ENCODE measurements around the gene ART1. TPM values are rescaled to one million over a fixed set of nuclear protein-coding genes. Genes with fewer than 3 reads are reported as not detected.
A peak's percentile ranks its signal among the peaks of the same experiment; 100 is the strongest.

ART1 gene
- total and polyA plus RNA-seq, 8 donors = not detected

- no peaks in the 10 kb centered on the region for H3K27me3 ChIP-seq
- H3K4me1 ChIP-seq = no peaks in the 10 kb centered on the region
- no peak for TF ChIP-seq CTCF (IDR thresholded peaks at IDR 0.05)
- intact Hi-C loops (cut with DNase I) = no loop called here
- H3K27ac ChIP-seq = no peak overlapping the region
- no peaks in the 10 kb centered on the region for H3K36me3 ChIP-seq
- no peaks in the 10 kb centered on the region for H3K9me3 ChIP-seq
- FAIRE-seq (no peak), ATAC-seq (peak in 2 of 4 donors; percentile 70 to 72), DNase-seq (no peak)
- no peak overlapping the region for H3K4me3 ChIP-seq
- WGBS, 2 donors = 69 to 79% methylated on average over 5 of the region's 5 CpGs
Measured at GRCh38 chr11:3614742-3615171, 30.2 kb upstream of the ART1 start.

DNA sequence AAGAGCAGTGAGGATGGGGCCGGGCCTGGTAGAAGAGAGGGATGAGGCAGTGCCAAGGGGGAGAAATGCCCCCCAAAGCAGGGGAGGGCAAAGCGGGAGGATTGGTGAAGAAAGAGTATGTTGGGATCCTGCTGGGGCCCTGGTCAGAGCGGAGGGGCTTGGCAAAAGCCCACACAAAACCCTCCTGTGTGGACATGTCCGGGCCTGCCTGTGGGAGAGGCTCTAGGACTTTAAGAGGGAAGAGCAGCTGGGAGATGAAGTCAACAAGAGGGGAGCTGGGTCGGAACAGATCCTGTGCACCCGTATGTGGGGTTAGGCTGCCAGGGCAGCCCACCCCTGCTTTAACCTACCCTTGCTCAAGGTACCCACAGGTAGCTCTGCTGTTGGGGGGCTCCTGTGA is 28.9 kb upstream of the ART1 start:
- H3K36me3 ChIP-seq = no peaks in the 10 kb centered on the region
- H3K27me3 ChIP-seq = no peaks in the 10 kb centered on the region
- no peaks in the 10 kb centered on the region for H3K9me3 ChIP-seq
- H3K4me3 ChIP-seq = no peak overlapping the region
- H3K27ac ChIP-seq = no peak overlapping the region
- no peak for DNase-seq
- ATAC-seq = no peak
- TF ChIP-seq CTCF (IDR thresholded peaks at IDR 0.05) = no peak
- no peaks in the 10 kb centered on the region for H3K4me1 ChIP-seq
- FAIRE-seq = no peak
- intact Hi-C loops (cut with DNase I) = no loop called here
- WGBS, 2 donors = 87 to 88% methylated on average over 6 of the region's 6 CpGs

- Histone ChIP-seq H3K36me3 (no peaks in the 10 kb centered on the region), H3K9me3 (no peaks in the 10 kb centered on the region), H3K4me1 (no peaks in the 10 kb centered on the region), H3K27ac (no peak overlapping the region), H3K4me3 (no peak overlapping the region), H3K27me3 (no peaks in the 10 kb centered on the region)
- FAIRE-seq (no peak), DNase-seq (no peak), ATAC-seq (no peak)
- WGBS, 2 donors = 79 to 82% methylated on average over 24 to 25 of the region's 25 CpGs
- TF ChIP-seq CTCF (IDR thresholded peaks at IDR 0.05) = no peak
- intact Hi-C loops (cut with DNase I) = no loop called here
Measured at GRCh38 chr11:3616721-3617460, 28.0 kb upstream of the ART1 start.

DNA sequence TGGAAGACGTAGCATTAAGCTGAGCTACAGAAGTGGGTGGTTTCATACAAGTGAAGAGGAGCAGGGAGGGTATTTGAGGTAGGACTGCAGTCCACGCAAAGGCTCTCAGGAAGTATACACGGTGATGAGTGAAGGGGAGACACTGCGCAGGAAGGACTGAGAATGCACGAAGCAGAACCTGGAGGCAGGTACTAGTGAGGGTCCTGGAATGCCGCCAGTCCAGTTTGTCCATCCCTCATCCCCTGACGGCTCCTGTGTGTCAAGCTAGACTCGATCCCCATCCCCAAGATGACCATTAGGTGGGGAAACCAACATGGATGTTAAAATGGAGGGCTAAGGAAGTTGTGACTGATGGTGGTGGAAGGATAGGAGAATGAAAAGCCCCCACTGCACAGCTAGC is 26.9 kb upstream of the ART1 start:
- Histone ChIP-seq H3K36me3 (no peaks in the 10 kb centered on the region), H3K4me1 (no peaks in the 10 kb centered on the region), H3K27me3 (no peaks in the 10 kb centered on the region), H3K4me3 (no peak overlapping the region), H3K27ac (no peak overlapping the region), H3K9me3 (no peaks in the 10 kb centered on the region)
- WGBS, 2 donors = 70 to 72% methylated on average over 8 of the region's 8 CpGs
- no peak for TF ChIP-seq CTCF (IDR thresholded peaks at IDR 0.05)
- intact Hi-C loops (cut with DNase I) = no loop called here
- FAIRE-seq (no peak), DNase-seq (no peak), ATAC-seq (no peak)

DNA sequence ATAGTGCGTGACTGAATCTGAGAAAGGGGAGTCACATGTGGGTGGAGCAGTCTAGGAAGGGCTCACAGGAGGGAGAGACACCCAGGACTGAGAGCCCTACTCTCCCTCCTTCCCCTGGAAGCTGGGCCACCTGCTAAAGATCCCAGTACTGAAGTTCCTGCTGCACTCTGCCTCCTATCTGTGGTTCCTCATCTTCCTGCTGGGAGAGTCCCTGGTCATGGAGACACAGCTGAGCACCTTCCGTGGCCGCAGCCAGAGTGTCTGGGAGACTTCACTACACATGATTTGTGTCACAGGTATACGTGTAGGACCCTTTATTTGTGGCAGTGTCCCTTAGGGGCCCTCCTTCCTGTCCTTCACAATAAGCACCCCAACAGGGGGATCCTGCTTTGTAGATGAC is 22.4 kb upstream of the ART1 start:
- no peak for TF ChIP-seq CTCF (IDR thresholded peaks at IDR 0.05)
- FAIRE-seq (no peak), DNase-seq (no peak), ATAC-seq (no peak)
- intact Hi-C loops (cut with DNase I) = no loop called here
- H3K27ac ChIP-seq = no peak overlapping the region
- H3K4me3 ChIP-seq = no peak overlapping the region
- H3K9me3 ChIP-seq = no peaks in the 10 kb centered on the region
- H3K36me3 ChIP-seq = no peaks in the 10 kb centered on the region
- H3K27me3 ChIP-seq = no peaks in the 10 kb centered on the region
- H3K4me1 ChIP-seq = no peaks in the 10 kb centered on the region
- 71 to 74% methylated on average over 4 of the region's 4 CpGs for WGBS, 2 donors
